Calu3 (cell line): Measurements from ENCODE around the gene DPH7. TPM values are rescaled to one million over a fixed set of nuclear protein-coding genes. Genes with fewer than 3 reads are reported as not detected.
"Not testable (repeated sequence)": the region's sequence is repeated elsewhere in the genome, so short reads cannot be mapped to it uniquely, and the experiment has no call there.

Experiments
- BruUV-seq: library from RNA; stranded (reverse); fragments of 400-500 nt; replicated peaks from 2 replicates; lab custom pipeline; 2021; lab: Mats Ljungman, UMichigan
- CTCF ChIA-PET: fragments of 300-600 bp; sonication (Branson Sonifier 250); formaldehyde crosslinking; loops from one replicate; lab custom pipeline; 2022; ENCODE audit warnings: antibody characterized with exemption; lab: Charles Lee
- DNase-seq: peaks from one replicate; pipeline ENCODE4 v3.0.0; 2022
- H3K27ac Mint-ChIP-seq: one replicate; pipeline ENCODE4 v1.8.0; 2022; ENCODE audit warnings: mixed read lengths; ENCODE audit not compliant: unreplicated experiment
- H3K27me3 Mint-ChIP-seq: one replicate; pipeline ENCODE4 v1.8.0; 2022; ENCODE audit warnings: mixed read lengths; ENCODE audit not compliant: unreplicated experiment
- H3K36me3 Mint-ChIP-seq: one replicate; pipeline ENCODE4 v1.8.0; 2022; ENCODE audit warnings: mild to moderate bottlenecking, moderate library complexity, mixed read lengths; ENCODE audit not compliant: insufficient read depth, unreplicated experiment
- H3K4me1 Mint-ChIP-seq: one replicate; pipeline ENCODE4 v1.8.0; 2022; ENCODE audit warnings: mild to moderate bottlenecking, low read depth, mixed read lengths; ENCODE audit not compliant: unreplicated experiment
- H3K4me3 Mint-ChIP-seq: one replicate; pipeline ENCODE4 v1.8.0; 2022; ENCODE audit warnings: mild to moderate bottlenecking, low read depth, moderate library complexity, mixed read lengths; ENCODE audit not compliant: unreplicated experiment
- H3K9me3 Mint-ChIP-seq: one replicate; pipeline ENCODE4 v1.8.0; 2022; ENCODE audit warnings: low read depth, mixed read lengths; ENCODE audit not compliant: unreplicated experiment
- CTCF ChIP-seq: fragments of 200-600 bp; IDR thresholded peaks from one replicate; pipeline ENCODE4 v1.8.0; 2022; ENCODE audit warnings: antibody characterized with exemption; ENCODE audit not compliant: unreplicated experiment
- intact Hi-C: fragments of 100-400 bp; cut with micrococcal nuclease; formaldehyde crosslinking; loops from one replicate; pipeline ENCODE4 v1.10.0; 2022; ENCODE audit not compliant: unreplicated experiment
- total RNA-seq: library from RNA; stranded (reverse); gene quantifications from 2 replicates; pipeline ENCODE4 v1.2.3, GENCODE V29; 2022

The DPH7 gene
- total RNA-seq, 1 experiment from 2014 or later, result 30.2 TPM

- TF ChIP-seq CTCF, result no peak
- CTCF ChIA-PET, result no interaction called here
- Mint-ChIP-seq H3K36me3 (peaks cover 6% of the 10 kb centered on the region), H3K4me1 (peaks cover 17% of the 10 kb centered on the region), H3K27me3 (no peaks in the 10 kb centered on the region), H3K9me3 (no peaks in the 10 kb centered on the region), H3K27ac (no peak overlapping the region), H3K4me3 (no peak overlapping the region)
- BruUV-seq, result no TSS peak
- no peak for DNase-seq
- intact Hi-C loops, result no loop called here
Observed at GRCh38 chr9:137516144-137516917, 62.4 kb downstream of the DPH7 start.

- peaks cover 23% of the 10 kb centered on the region for H3K4me1 Mint-ChIP-seq
- no peak overlapping the region for H3K27ac Mint-ChIP-seq
- no TSS peak for BruUV-seq
- TF ChIP-seq CTCF, result no peak
- no peak for DNase-seq
- intact Hi-C loops, result no loop called here
- H3K9me3 Mint-ChIP-seq, result no peaks in the 10 kb centered on the region
- peaks cover 6% of the 10 kb centered on the region for H3K36me3 Mint-ChIP-seq
- no peak overlapping the region for H3K4me3 Mint-ChIP-seq
- H3K27me3 Mint-ChIP-seq, result no peaks in the 10 kb centered on the region
- CTCF ChIA-PET, result no interaction called here
Observed at GRCh38 chr9:137515338-137515724, 63.4 kb downstream of the DPH7 start.

GRCh38 chr9:137514691-137515337 lies 63.9 kb downstream of the DPH7 start:
- intact Hi-C loops, result no loop called here
- no peak for DNase-seq
- Mint-ChIP-seq H3K27ac (no peak overlapping the region), H3K36me3 (peaks cover 6% of the 10 kb centered on the region), H3K4me1 (peaks cover 25% of the 10 kb centered on the region), H3K4me3 (no peak overlapping the region), H3K9me3 (no peaks in the 10 kb centered on the region), H3K27me3 (no peaks in the 10 kb centered on the region)
- no TSS peak for BruUV-seq
- CTCF ChIA-PET, result no interaction called here
- no peak for TF ChIP-seq CTCF

DNA sequence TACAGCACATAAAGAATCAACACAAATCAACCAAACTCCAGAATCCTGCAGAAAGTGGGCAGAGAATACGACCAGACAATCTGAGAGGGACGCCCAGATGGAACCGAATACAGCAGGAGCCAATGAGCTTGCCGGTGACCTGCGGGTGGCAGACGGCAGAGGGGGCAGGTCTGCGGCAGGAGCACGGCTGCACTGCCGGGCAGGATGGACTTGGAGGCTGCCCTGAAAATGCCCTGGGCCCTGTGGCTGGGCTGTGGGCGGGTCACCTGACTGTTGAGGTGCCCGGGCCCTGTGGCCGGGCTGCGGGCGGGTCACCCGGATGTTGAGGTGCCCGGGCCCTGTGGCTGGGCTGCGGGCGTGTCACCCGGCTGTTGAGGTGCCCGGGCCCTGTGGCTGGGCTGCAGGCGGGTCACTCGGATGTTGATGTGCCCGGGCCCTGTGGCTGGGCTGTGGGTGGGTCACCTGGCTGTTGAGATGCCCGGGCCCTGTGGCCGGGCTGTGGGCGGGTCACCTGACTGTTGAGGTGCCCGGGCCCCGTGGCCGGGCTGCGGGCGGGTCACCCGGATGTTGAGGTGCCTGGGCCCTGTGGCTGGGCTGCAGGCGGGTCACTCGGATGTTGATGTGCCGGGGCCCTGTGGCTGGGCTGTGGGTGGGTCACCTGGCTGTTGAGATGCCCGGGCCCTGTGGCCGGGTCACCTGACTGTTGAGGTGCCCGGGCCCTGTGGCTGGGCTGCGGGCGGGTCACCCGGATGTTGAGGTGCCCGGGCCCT lies 64.7 kb downstream of the DPH7 start:
- CTCF ChIA-PET, result interaction anchor here (0.7 to 0.8 kb wide), 2 partner anchors 26 to 73 kb away, joined by 3 to 6 read pairs; partner anchors contain the start of gene ENTPD8

DNA sequence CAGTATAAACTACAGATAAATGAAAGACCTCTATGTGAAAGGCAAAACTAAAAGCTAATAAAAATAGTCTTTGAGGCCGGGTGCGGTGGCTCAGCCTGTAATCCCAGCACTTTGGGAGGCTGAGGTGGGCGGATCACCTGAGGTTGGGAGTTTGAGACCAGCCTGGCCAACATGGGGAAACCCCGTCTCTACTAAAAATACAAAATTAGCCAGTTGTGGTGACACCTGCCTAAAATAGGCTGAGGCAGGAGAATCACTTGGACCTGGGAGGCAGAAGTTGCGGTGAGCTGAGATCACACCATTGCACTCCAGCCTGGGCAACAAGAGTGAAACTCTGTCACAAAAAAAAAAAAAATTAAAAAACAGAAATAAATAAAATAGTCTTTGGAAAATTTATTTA lies 65.6 kb downstream of the DPH7 start:
- DNase-seq, H3K27ac Mint-ChIP-seq, H3K9me3 Mint-ChIP-seq, H3K36me3 Mint-ChIP-seq, BruUV-seq, intact Hi-C loops, H3K27me3 Mint-ChIP-seq: not testable (repeated sequence)
- Mint-ChIP-seq H3K4me3 (peak overlapping the region; percentile 59), H3K4me1 (peaks cover 25% of the 10 kb centered on the region)
- CTCF ChIA-PET, result interaction anchor here (0.7 to 0.8 kb wide), 2 partner anchors 27 to 72 kb away, joined by 3 to 6 read pairs; partner anchors contain the start of gene ENTPD8

More for the DNA sequence above, 64.7 kb downstream of the DPH7 start:
- DNase-seq, result peak; percentile 58
- Mint-ChIP-seq H3K4me1 (peaks cover 25% of the 10 kb centered on the region), H3K4me3 (peak overlapping the region; percentile 59), H3K27ac (peak overlapping the region; percentile 88)
- H3K36me3 Mint-ChIP-seq, H3K27me3 Mint-ChIP-seq, intact Hi-C loops, BruUV-seq, H3K9me3 Mint-ChIP-seq: not testable (repeated sequence)
